ENCODE measurements around the gene RNU4-1.

- TF ChIP-seq CTCF (IDR thresholded peaks at IDR 0.05), result no peak
- TF ChIP-seq POLR2A (IDR thresholded peaks at IDR 0.05), result peak in 1 of 2 donors; percentile 48
Observed at GRCh38 chr12:120321382-120322202, 28.6 kb upstream of the RNU4-1 start.

Data from Peyer's patch (tissue), 4 donors.